GM18505 (cell line): ENCODE data around the gene TTLL11.
"Not testable (repeated sequence)": the region's sequence is repeated elsewhere in the genome, so short reads cannot be mapped to it uniquely, and the experiment has no call there.

ENCODE experiments used
- ATAC-seq: cut with Tn5 transposase; IDR thresholded peaks from one replicate; pipeline ENCODE4 v1.9.1; 2021; ENCODE audit not compliant: unreplicated experiment
- POLR2A ChIP-seq: IDR thresholded peaks from 4 replicates; pipeline ENCODE4 v1.6.1; 2011; ENCODE audit warnings: borderline replicate concordance; ENCODE audit not compliant: insufficient read depth, insufficient read length; ENCODE audit errors: extremely low read depth

The TTLL11 gene

DNA sequence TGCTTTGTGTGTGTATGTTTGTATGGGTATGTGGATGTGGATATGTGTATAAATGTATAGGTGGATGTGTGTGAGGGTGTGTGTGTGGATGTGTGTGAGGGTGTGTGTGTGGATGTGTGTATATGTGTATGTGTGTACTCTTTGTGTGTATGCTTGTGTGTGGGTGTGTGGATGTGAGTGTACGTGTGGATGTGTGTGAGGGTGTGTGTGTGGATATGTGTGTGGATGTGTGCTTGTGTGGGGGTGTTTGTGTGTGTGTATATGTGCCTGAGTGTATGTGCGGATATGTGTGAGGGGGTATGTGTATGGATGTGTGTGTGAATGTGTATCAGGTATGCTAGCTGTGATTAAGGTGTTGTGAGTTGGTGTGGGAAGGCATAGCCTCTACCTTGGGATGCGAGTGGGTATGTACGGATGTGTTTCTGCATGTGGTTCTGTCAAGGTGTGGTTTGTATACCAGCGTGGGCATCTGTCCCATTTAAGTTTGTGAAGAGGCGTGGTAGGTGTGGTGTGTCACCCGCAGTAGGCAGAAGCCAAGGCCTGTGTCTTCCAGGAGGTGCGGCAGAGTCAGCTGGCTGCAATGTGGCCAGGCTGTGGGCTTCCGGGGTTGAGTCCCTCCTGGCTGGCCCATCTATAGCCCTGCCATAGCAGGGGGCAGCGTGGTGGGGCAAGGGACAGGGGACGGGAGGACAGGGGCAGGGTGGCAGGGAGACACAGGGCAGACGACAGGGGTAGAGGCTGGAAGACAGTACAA is 285.9 kb downstream of the TTLL11 start:
- no peak for TF ChIP-seq POLR2A
- no peak for ATAC-seq

DNA sequence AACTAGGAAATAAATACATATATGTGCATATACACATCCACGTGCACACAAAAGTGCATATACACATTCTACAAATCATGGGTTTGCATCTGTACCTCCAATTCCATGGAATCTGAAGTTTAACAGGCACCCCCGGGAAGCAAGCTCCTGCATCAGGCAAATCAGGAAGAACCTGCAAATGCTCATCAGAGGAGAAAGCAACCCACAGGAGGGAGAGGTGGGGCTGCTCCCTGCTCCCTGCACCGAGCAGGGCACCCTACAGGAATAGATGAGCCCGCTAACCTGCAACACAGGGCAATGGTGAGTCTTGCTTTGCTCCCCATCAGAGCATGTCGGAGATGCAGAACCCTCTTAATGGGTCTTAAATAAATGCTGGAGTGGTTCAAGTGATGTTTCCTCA is 290.4 kb downstream of the TTLL11 start:
- ATAC-seq = no peak

DNA sequence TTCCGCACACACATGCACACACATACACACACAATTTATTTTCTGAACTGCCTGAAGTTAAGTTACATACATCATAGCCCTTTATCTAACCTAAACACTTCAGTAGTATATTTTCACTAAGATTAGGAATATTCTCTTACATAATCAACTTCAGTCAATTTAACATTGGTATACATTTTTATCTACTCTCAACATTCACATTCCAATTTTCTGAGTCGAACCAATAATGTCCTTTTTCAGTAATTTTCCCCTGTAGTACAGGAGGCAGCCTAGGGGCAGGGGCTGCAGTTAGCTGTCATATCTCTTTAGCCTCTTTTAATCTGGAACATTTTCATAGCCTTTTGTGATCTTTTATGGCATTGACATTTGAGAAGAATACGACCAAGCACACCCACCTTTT is 291.5 kb downstream of the TTLL11 start:
- no peak for TF ChIP-seq POLR2A
- no peak for ATAC-seq

More for the DNA sequence above, 290.4 kb downstream of the TTLL11 start:
- TF ChIP-seq POLR2A = no peak

DNA sequence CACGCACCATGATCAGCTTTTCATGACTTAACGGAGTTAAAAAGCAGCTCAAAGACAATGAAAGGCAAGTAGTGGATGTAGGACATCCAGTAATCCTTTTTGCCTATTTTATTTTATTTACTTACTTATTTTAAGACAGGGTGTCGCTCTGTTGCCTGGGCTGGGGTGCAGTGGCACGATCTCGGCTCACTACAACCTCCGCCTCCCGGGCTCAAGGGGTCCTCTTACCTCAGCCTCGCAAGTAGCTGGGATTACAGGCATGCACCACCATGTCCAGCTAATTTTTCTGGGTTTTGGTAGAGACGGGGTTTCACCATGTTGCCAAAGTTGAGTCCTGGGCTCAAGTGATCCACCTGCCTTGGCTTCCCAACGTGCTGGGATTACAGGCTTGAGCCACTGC is 292.7 kb downstream of the TTLL11 start:
- TF ChIP-seq POLR2A = no peak
- ATAC-seq = no peak

DNA sequence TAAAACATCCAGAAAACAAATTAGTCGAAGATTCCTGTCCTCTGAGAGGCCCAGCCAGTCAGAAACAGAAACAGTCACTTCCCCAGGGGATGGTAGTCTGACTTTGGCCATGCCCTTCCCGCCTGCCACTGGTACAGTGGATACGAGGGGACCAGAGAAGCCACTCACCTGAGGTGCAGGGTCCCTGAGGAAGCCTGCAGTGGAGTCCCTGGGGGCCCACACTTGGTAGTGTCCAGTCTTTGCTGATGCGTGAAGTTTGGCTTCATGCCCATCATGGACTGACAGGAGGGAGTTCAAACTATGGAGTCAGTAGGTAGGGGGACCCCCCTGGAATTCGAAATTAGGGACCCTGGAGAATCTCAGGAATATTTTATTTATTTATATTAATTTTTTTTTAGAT is 294.2 kb downstream of the TTLL11 start:
- ATAC-seq = no peak
- no peak for TF ChIP-seq POLR2A

DNA sequence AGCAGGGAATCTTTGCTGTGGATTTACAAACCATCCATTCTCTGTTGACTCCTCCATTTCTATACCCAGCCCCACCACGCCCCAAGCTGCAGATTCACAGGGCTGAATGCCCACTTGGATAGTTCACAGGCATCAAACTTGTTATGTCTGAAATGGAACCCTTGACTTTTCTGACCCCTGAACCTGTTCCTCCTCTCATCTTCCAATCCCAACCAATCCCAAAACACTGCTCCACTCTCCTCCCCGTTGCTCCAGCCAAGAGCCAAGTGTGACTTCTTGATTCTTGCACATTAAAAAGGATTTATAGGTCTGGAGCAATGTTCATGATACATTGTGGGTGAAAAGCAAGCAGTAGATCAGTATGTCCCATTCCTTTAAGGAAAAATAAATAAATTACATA is 296.0 kb downstream of the TTLL11 start:
- no peak for ATAC-seq
- TF ChIP-seq POLR2A = no peak

DNA sequence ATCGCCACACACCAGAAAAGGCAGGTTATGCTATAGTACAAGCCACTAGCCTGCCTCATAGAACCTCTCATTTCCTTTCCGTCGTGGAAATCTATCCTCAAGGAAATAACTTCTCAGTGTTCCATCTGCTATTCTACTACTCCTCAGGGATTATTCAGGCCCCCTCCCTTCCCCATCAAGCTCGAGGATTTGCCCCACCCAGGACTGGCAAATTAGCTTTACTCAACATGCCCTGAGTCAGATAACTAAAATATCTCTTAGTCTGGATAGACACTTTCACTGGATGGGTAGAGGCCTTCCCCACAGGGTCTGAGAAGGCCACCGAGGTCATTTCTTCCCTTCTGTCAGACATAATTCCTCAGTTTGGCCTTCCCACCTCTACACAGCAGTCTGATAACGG is 298.8 kb downstream of the TTLL11 start:
- ATAC-seq = not testable (repeated sequence)

DNA sequence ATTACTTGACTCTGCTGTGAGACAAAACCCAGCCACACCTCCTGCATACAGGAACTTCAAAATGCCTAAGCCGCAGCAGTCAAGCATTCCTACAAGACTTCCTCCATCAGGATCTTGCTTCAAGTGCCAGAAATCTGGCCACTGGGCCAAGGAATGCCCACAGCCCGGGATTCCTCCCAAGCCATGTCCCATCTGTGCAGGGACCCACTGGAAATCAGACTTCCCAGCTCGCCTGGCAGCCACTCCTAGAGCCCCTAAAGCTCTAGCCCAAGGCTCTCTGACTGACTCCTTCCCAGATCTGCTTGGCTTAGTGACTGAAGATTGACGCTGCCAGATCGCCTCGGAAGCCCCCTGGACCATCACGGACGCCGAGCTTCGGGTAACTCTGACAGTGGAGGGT is 300.6 kb downstream of the TTLL11 start:
- not testable (repeated sequence) for ATAC-seq

DNA sequence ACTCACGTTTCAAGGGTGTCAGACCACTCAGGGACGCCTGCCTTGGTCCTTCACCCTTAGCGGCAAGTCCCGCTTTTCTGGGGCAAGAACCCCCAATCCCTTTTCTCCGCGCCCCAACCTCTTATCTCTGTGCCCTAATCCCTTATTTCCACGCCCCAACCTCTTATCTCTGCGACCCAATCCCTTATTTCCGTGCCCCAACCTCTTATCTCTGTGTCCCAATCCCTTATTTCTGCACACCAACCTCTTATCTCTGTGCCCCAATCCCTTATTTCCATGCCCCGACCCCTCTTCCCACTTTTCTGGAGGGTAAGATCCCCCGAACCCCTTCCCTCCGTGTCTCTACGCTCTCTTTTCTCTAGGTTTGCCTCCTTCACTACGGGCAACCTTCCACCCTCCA is 302.3 kb downstream of the TTLL11 start:
- no peak for ATAC-seq
- TF ChIP-seq POLR2A = no peak

DNA sequence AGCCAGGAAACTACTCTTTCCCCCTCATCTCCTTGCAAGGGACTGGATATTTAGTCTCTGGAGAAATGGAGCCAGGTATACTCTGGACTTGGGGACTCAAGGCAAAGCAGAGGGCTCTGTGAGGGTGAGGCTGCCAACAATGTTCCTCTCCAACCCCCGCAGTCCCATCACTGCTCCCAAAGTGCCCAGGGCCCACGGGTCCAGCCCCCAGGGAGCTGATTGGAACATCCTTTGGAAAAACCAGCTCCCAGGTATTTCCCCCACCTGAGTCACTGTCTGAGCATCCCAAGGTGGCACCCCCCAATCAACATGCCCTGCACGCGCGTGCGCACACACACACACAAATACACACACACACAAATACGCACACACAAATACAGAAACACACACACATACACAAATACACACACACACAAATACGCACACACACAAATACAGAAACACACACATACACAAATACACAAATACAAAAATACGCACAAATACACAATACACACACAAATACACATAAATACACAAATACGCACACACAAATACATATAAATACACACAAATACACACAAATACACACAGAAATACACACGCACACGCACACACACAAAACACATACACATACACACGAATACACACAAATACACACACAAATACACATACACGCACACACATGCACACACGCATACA is 304.3 kb downstream of the TTLL11 start:
- no peak for TF ChIP-seq POLR2A
- no peak for ATAC-seq

DNA sequence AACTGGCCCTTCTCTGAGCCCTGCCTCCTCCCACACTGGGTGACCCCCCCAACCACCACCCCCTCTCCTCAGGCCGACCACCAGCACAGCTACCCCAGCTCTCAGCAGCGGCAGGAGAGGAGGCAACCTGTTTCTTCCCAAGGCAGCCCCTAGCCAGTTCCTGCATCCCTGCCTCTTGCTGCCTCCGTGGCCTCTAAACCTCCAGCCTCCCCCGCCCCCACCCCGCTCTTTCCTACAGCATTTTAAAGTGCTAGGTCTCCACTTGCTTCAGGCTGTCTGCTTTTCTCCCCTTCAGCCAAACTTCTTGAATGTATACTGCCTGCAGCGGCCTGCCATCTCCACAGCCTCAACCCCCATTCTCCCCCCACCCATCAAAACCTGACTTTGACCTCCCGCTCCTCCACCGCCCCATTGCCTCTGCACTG is 306.1 kb downstream of the TTLL11 start:
- no peak for TF ChIP-seq POLR2A
- ATAC-seq = no peak

DNA sequence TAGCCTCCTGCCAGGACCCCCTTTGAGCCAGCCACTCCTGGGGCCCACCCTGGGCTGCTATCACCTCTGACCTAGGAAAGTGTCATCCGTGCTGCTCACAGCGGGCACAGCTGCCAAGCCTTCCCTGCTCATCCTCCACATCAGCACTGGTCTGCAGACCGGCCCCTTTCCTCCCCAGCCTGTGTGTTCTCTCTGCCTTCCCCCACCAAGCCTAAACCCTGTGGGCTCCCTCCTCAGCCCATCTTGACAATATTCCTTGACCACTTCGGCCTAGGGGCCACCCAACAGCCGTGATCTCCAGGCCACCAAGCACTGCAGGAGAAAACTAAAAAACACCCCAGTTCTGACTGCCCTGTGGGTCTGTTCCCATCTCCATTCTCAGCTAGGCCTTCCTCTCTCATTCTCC is 306.6 kb downstream of the TTLL11 start:
- ATAC-seq = no peak
- TF ChIP-seq POLR2A = no peak

DNA sequence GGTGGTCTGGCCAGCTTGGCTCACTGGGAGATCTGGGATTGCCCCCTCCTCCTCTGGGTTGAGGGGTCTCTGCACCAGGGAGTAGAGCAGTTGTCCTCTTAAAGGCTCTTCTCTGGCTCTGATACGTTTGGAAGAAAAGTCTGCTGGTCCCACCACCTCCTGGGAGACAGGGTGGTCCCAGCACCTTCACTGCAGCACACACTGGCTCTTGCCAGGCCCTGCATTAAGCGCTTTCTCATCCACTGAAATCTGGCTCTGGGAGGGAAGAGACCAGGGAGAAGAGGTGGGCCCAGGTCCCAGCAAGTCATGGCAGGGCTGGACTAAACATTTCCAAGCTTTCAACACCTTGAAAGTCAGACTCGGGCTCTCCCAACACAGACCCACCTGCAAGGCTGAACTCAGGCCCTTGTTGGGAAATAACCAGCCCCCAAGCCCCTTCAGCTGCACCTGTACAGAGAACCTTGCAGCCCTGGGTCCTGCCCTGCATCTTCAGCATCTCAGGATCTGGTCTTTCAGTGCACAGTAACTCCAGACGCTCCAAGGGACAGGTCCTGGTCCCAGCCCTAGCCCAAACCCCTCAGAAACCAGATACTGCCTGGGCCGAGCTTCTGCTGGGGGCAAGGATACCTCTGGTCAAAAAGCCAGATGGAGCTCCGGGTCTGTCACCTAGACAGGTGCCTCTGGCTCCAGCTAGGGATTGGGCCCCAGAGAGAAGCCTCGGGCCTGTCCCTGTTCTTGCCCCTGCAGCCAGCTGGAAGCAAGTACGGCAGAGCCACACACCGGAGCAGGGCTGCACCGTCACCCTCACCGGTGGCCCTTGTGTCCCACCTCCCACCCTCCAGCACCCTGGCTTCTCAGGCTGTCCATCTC is 307.2 kb downstream of the TTLL11 start:
- no peak for TF ChIP-seq POLR2A
- no peak for ATAC-seq
